ENCODE results near the gene OR51B4. TPM values are rescaled to one million over a fixed set of nuclear protein-coding genes. Genes with fewer than 3 reads are reported as not detected.
A peak's percentile ranks its signal among the peaks of the same experiment; 100 is the strongest.

The OR51B4 gene
- total and polyA plus RNA-seq, 9 of the 15 experiments (the other 6 are each of a cell fraction or from before 2014, with no cell fraction given), result 17.1 to 64.6 (median 39.9) TPM

- TF ChIP-seq TCFL5 (CRISPR knock-in tag; conservative IDR thresholded peaks at IDR 0.05) (no peak), RBM15 (IDR thresholded peaks at IDR 0.05; ENCODE audit: insufficient read depth, low read length) (no peak), TAL1 (IDR thresholded peaks at IDR 0.05) (peak; percentile 41), SMAD4 (CRISPR knock-in tag; conservative IDR thresholded peaks at IDR 0.05) (peak; percentile 41; the same call in 1 of the 2 replicates), MAZ (CRISPR knock-in tag; conservative IDR thresholded peaks at IDR 0.05 in 1 of 2, IDR thresholded peaks at IDR 0.05 in 1 of 2) (no peak), ZNF274 (IDR thresholded peaks at IDR 0.05; ENCODE audit: borderline replicate concordance, low read depth, low read length) (no peak), DPF2 (IDR thresholded peaks at IDR 0.05) (peak; percentile 47; the same call in 1 of the 2 replicates), ILF3 (IDR thresholded peaks at IDR 0.05; ENCODE audit: borderline replicate concordance) (no peak), CBFA2T3 (IDR thresholded peaks at IDR 0.05) (peak; percentile 77), ATF4 (CRISPR knock-in tag; IDR thresholded peaks at IDR 0.05) (no peak), VEZF1 (CRISPR knock-in tag; IDR thresholded peaks at IDR 0.05) (no peak), ZNF764 (CRISPR knock-in tag; IDR thresholded peaks at IDR 0.05; ENCODE audit: low read depth) (no peak), TBL1XR1 (IDR thresholded peaks at IDR 0.05; ENCODE audit: low read length in 2 of 2) (0 out of 4 replicates have a peak, but pooled peaks of 1 of the 2 experiments have one; percentile 32), SLC30A9 (CRISPR knock-in tag; IDR thresholded peaks at IDR 0.05) (no peak), IRF1 (CRISPR knock-in tag; IDR thresholded peaks at IDR 0.05; ENCODE audit: borderline replicate concordance) (no peak), EP300 (IDR thresholded peaks at IDR 0.05; ENCODE audit: low read length) (peak; percentile 69; the same call in 1 of the 2 replicates), ZNF24 (IDR thresholded peaks at IDR 0.05) (no peak), ZNF140 (CRISPR knock-in tag; IDR thresholded peaks at IDR 0.05) (no peak), EGR1 (conservative IDR thresholded peaks at IDR 0.05) (no peak), GABPA (tag; conservative IDR thresholded peaks at IDR 0.05; ENCODE audit: low read depth) (no peak), ETV5 (CRISPR knock-in tag; IDR thresholded peaks at IDR 0.05; ENCODE audit: low read depth) (peak; percentile 66), FOXP4 (CRISPR knock-in tag; IDR thresholded peaks at IDR 0.05; ENCODE audit: borderline replicate concordance) (no peak), ZBTB34 (CRISPR knock-in tag; IDR thresholded peaks at IDR 0.05) (no peak), HNRNPLL (IDR thresholded peaks at IDR 0.05; ENCODE audit: low read depth, low read length, poor library complexity, severe bottlenecking) (no peak)
These were observed 33.4 kb upstream of the OR51B4 start (continued) for GRCh38 chr11:5335170-5335569.
